HUES6 (cell line): ENCODE data around the gene ARHGEF6.

Source experiments
- H3K27ac ChIP-seq: 2 replicates; pipeline ENCODE4 v1.7.0; 2013; ENCODE audit warnings: low read depth, mild to moderate bottlenecking, low read length, inconsistent platforms
- H3K27me3 ChIP-seq: 2 replicates; pipeline ENCODE4 v1.6.1; 2013; ENCODE audit warnings: low read length; ENCODE audit not compliant: control insufficient read depth, insufficient read depth
- H3K36me3 ChIP-seq: 2 replicates; pipeline ENCODE4 v1.6.1; 2013; ENCODE audit warnings: low read length; ENCODE audit not compliant: control insufficient read depth, insufficient read depth
- H3K4me1 ChIP-seq: 2 replicates; pipeline ENCODE4 v1.6.1; 2013; ENCODE audit warnings: low read length; ENCODE audit not compliant: control insufficient read depth, insufficient read depth
- H3K4me3 ChIP-seq: 2 replicates; pipeline ENCODE4 v1.5.1; 2013; ENCODE audit warnings: low read depth, low read length
- H3K9ac ChIP-seq: one replicate; pipeline ENCODE4 v1.6.1; 2013; ENCODE audit warnings: mild to moderate bottlenecking, low read length
- H3K9me3 ChIP-seq: 2 replicates; pipeline ENCODE4 v1.6.1; 2013; ENCODE audit warnings: low read depth, low read length; ENCODE audit not compliant: control insufficient read depth, insufficient read depth

The ARHGEF6 gene

GRCh38 chrX:136765821-136766356 is 14.8 kb downstream of the ARHGEF6 start:
- H3K27ac ChIP-seq: no peak overlapping the region
- peaks cover 5% of the 10 kb centered on the region for H3K9me3 ChIP-seq
- H3K4me3 ChIP-seq: no peak overlapping the region
- no peak overlapping the region for H3K9ac ChIP-seq
- peaks cover 25% of the 10 kb centered on the region for H3K4me1 ChIP-seq
- peaks cover 7% of the 10 kb centered on the region for H3K27me3 ChIP-seq
- no peaks in the 10 kb centered on the region for H3K36me3 ChIP-seq

GRCh38 chrX:136764206-136764605 is 16.5 kb downstream of the ARHGEF6 start:
- H3K36me3 ChIP-seq: no peaks in the 10 kb centered on the region
- no peak overlapping the region for H3K27ac ChIP-seq
- peaks cover 5% of the 10 kb centered on the region for H3K9me3 ChIP-seq
- peaks cover 40% of the 10 kb centered on the region for H3K4me1 ChIP-seq
- peaks cover 7% of the 10 kb centered on the region for H3K27me3 ChIP-seq
- H3K9ac ChIP-seq: no peak overlapping the region
- no peak overlapping the region for H3K4me3 ChIP-seq

DNA sequence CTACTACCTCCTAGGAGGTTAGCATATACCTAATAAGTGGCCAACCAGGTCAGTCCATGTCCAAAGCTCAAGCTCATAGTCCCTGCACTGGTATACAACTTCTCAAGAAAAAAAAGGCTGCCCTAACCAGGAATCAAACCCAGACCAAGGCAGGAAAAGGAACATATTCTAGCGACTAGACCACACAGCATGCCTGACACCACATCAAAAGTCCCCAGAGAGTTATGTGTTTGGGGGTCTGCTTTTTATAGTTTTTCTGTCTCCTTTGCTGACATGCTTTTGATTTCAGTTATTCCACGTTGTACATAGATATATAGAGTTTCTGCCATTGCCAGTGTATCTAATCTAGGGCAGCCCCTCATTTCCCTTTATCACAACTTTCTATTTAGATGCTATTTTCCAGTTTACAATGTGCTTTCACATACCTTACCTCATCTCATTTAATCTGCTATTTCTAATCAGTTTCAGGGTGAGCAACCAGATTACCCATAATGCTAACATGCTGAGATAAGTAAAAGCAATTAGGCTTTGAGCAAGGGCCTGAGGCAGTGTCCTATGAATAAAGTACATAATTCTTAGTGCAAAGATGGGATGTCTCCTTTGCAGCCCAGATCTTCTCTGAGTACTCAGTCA is 17.8 kb downstream of the ARHGEF6 start:
- Histone ChIP-seq H3K9me3 (peaks cover 5% of the 10 kb centered on the region), H3K4me1 (peaks cover 29% of the 10 kb centered on the region), H3K9ac (no peak overlapping the region)

GRCh38 chrX:136761421-136761820 is 19.3 kb downstream of the ARHGEF6 start:
- H3K36me3 ChIP-seq: no peaks in the 10 kb centered on the region
- H3K9me3 ChIP-seq: peaks cover 5% of the 10 kb centered on the region
- H3K9ac ChIP-seq: no peak overlapping the region
- H3K27me3 ChIP-seq: peaks cover 2% of the 10 kb centered on the region
- H3K4me3 ChIP-seq: no peak overlapping the region
- H3K4me1 ChIP-seq: peaks cover 25% of the 10 kb centered on the region
- no peak overlapping the region for H3K27ac ChIP-seq

More for the DNA sequence above, 17.8 kb downstream of the ARHGEF6 start:
- H3K36me3 ChIP-seq: no peaks in the 10 kb centered on the region
- H3K27ac ChIP-seq: no peak overlapping the region
- peaks cover 7% of the 10 kb centered on the region for H3K27me3 ChIP-seq
- no peak overlapping the region for H3K4me3 ChIP-seq

GRCh38 chrX:136759968-136760367 is 20.8 kb downstream of the ARHGEF6 start:
- peak overlapping the region; percentile 5; the same call in 1 of the 2 replicates for H3K27ac ChIP-seq
- H3K9ac ChIP-seq: no peak overlapping the region
- peaks cover 20% of the 10 kb centered on the region for H3K4me1 ChIP-seq
- H3K36me3 ChIP-seq: no peaks in the 10 kb centered on the region
- no peaks in the 10 kb centered on the region for H3K27me3 ChIP-seq
- H3K9me3 ChIP-seq: peaks cover 5% of the 10 kb centered on the region
- no peak overlapping the region for H3K4me3 ChIP-seq

- H3K9me3 ChIP-seq: no peaks in the 10 kb centered on the region
- peaks cover 16% of the 10 kb centered on the region for H3K4me1 ChIP-seq
- no peak overlapping the region for H3K4me3 ChIP-seq
- no peaks in the 10 kb centered on the region for H3K36me3 ChIP-seq
- no peak overlapping the region for H3K27ac ChIP-seq
- no peaks in the 10 kb centered on the region for H3K27me3 ChIP-seq
- no peak overlapping the region for H3K9ac ChIP-seq
These were observed 25.3 kb downstream of the ARHGEF6 start for GRCh38 chrX:136755411-136755810.

DNA sequence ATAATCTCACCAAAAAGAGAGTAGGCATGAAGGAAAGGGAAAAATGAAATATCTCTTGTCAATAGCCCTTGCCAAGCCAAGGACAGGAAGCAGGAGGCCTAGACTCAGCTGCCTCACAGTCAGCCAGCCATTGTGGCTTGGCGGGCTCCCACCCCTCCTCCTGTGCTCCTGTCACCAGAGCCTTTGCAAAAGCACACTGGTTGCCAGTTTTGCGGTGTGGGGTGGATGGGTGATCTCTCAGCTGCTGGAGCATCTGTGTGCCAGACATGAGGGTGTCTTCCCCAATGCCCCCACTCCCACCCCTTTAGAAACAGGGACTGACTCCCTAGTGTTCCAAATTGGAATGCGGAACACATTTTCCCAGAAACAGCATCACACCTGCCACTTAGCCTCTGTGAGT is 26.1 kb downstream of the ARHGEF6 start:
- Histone ChIP-seq H3K27me3 (no peaks in the 10 kb centered on the region), H3K9me3 (no peaks in the 10 kb centered on the region), H3K4me3 (no peak overlapping the region), H3K36me3 (no peaks in the 10 kb centered on the region), H3K27ac (no peak overlapping the region), H3K9ac (no peak overlapping the region), H3K4me1 (peaks cover 9% of the 10 kb centered on the region)

DNA sequence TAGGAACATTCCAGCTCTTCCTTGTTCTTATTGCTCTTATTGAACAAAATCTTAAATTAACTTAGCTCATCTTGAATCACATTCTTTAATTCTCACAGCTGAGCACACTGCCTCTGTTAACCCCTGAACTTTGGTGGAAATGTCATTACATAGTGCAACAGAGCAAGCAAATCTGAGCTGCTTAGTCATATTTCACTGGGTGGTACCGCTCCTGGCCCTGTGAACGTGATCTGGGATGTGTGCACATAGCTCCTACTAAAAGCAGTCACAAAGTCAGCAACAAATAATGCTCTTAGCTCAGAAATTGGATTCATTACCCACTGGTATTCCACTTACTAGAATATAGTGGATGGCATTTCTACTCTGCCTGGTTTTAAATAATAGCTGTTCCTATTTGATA is 27.9 kb downstream of the ARHGEF6 start:
- Histone ChIP-seq H3K27ac (no peak overlapping the region), H3K9me3 (no peaks in the 10 kb centered on the region), H3K4me3 (no peak overlapping the region), H3K9ac (no peak overlapping the region), H3K4me1 (peaks cover 8% of the 10 kb centered on the region), H3K27me3 (no peaks in the 10 kb centered on the region), H3K36me3 (no peaks in the 10 kb centered on the region)

GRCh38 chrX:136752346-136752745 is 28.4 kb downstream of the ARHGEF6 start:
- H3K36me3 ChIP-seq: no peaks in the 10 kb centered on the region
- H3K9me3 ChIP-seq: no peaks in the 10 kb centered on the region
- no peak overlapping the region for H3K27ac ChIP-seq
- no peak overlapping the region for H3K4me3 ChIP-seq
- H3K9ac ChIP-seq: no peak overlapping the region
- peaks cover 12% of the 10 kb centered on the region for H3K4me1 ChIP-seq
- no peaks in the 10 kb centered on the region for H3K27me3 ChIP-seq

GRCh38 chrX:136750364-136750763 is 30.4 kb downstream of the ARHGEF6 start:
- H3K27me3 ChIP-seq: no peaks in the 10 kb centered on the region
- H3K4me3 ChIP-seq: no peak overlapping the region
- H3K27ac ChIP-seq: no peak overlapping the region
- H3K36me3 ChIP-seq: no peaks in the 10 kb centered on the region
- H3K9ac ChIP-seq: no peak overlapping the region
- H3K9me3 ChIP-seq: no peaks in the 10 kb centered on the region
- H3K4me1 ChIP-seq: peaks cover 20% of the 10 kb centered on the region

DNA sequence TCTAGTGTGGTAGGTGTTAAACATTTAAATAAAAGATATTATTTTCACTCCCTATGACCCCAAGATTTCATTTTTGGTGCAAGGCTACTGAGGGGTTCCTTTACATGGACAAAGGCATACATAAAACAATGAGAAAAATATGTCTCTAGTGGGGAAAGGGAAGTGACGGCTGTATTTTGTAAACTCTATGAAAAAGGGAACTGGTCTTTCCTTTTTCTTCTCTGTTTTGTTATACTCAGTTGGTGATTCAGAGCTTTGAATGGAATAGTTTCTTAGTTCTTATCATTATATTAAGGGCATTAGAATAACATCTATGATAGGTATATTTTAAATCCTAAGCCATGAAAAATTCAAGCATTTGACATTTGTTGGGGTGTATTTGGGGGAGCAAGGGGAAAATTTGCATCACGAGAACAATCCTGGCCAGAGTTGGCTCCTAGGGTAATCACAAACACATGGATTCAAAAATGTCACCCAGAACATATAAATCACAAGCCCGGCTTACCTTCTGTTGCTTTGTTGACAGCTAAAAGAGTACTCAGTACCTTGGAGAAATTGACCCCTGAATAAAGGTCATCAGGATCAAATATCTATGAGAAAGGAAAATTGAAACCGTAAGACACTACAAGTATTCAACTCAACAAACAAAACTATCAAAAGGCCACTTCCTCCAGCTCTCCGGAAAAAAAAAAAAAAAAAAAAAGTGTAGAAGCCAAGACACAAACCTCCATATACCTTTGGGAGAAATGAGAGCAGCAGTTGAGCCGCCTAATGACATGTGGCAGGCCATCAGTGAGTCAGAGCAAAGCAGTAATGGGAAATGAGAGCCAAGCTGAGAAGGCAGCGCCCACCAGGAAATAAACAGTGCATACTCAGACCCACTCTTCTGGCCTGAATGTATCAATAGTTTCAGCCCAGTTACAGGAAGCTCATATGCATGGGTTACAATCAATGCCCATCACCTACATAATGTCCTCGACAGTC is 33.4 kb downstream of the ARHGEF6 start:
- H3K27ac ChIP-seq: no peak overlapping the region
- H3K27me3 ChIP-seq: no peaks in the 10 kb centered on the region
- H3K9ac ChIP-seq: no peak overlapping the region
- no peaks in the 10 kb centered on the region for H3K9me3 ChIP-seq
- H3K4me3 ChIP-seq: no peak overlapping the region
- H3K36me3 ChIP-seq: no peaks in the 10 kb centered on the region
- peaks cover 29% of the 10 kb centered on the region for H3K4me1 ChIP-seq
